OCI-LY7 (cell line): ENCODE results near the gene TJP2.

Experiments
- CTCF ChIP-seq: fragments of 200-600 bp; sonication (generic); conservative IDR thresholded peaks from 2 replicates; pipeline ENCODE4 v1.5.1; 2014; ENCODE audit warnings: mild to moderate bottlenecking, antibody characterized with exemption, low read length, moderate library complexity, mixed read lengths
- EZH2phosphoT487 ChIP-seq: fragments of 200-600 bp; sonication (generic); IDR thresholded peaks from 2 replicates; pipeline ENCODE4 v1.6.1; 2018; ENCODE audit warnings: low read depth, borderline replicate concordance, mild to moderate bottlenecking, mixed run types, antibody characterized with exemption, low read length, moderate library complexity, mixed read lengths

DNA sequence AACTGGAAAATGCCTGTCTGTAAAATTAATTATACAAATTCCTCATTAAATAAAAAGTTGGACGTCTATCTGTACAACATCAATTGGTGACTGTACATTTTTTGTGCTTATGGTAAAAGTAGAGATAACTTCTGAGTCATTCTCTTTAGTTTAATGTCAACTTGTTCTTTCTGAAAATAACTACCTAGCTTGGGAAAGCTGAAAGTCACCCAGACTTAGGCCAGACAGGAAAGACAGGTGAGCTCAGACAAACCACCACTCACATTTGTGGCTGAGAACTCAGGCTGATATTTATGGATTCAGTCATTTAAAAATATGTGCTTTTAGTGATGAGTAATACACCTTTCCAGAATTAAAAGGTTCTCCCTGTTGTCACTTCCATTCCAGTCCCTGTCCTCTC is 119.1 kb downstream of the TJP2 start:
- no peak for TF ChIP-seq CTCF
- no peak for TF ChIP-seq EZH2phosphoT487
